OCI-LY1 (cell line): Measurements from ENCODE around the gene EDC4.

Source experiments
- H2AFZ ChIP-seq: fragments of 200-600 bp; sonication (generic), shearing (Covaris generic); 2 replicates; pipeline ENCODE4 v1.6.0; 2014; ENCODE audit warnings: antibody characterized with exemption, mild to moderate bottlenecking, low read length
- H3F3A ChIP-seq: fragments of 200-600 bp; sonication (generic), shearing (Covaris generic); 2 replicates; pipeline ENCODE4 v1.6.0; 2014; ENCODE audit warnings: mild to moderate bottlenecking, antibody characterized with exemption, low read length, moderate library complexity; ENCODE audit not compliant: insufficient read depth
- H3K27ac ChIP-seq: fragments of 200-600 bp; sonication (generic); 2 replicates; pipeline ENCODE4 v1.5.1; 2014; ENCODE audit warnings: low read length, mixed run types, mild to moderate bottlenecking, low read depth; ENCODE audit not compliant: poor library complexity, severe bottlenecking
- H3K27me3 ChIP-seq: fragments of 200-600 bp; sonication (generic); 2 replicates; pipeline ENCODE4 v1.6.0; 2014; ENCODE audit warnings: antibody characterized with exemption, mild to moderate bottlenecking, low read length, moderate library complexity; ENCODE audit not compliant: insufficient read depth
- H3K36me3 ChIP-seq: fragments of 200-600 bp; sonication (generic); 2 replicates; pipeline ENCODE4 v1.6.1; 2014; ENCODE audit warnings: mild to moderate bottlenecking, antibody characterized with exemption, low read length, moderate library complexity, mixed read lengths; ENCODE audit not compliant: insufficient read depth
- H3K4me1 ChIP-seq: fragments of 200-600 bp; sonication (generic); 2 replicates; pipeline ENCODE4 v1.5.1; 2014; ENCODE audit warnings: mild to moderate bottlenecking, low read length, moderate library complexity; ENCODE audit not compliant: insufficient read depth, severe bottlenecking
- H3K4me2 ChIP-seq: fragments of 200-600 bp; sonication (generic), shearing (Covaris generic); 2 replicates; pipeline ENCODE4 v1.6.1; 2014; ENCODE audit warnings: low read length
- H3K4me3 ChIP-seq: fragments of 200-600 bp; sonication (generic); 2 replicates; pipeline ENCODE4 v1.5.1; 2014; ENCODE audit warnings: low read length, low read depth, mild to moderate bottlenecking, mixed read lengths; ENCODE audit not compliant: poor library complexity, severe bottlenecking
- H3K79me2 ChIP-seq: fragments of 200-600 bp; shearing (Covaris generic); 2 replicates; pipeline ENCODE4 v1.6.1; 2016; ENCODE audit warnings: mixed run types, low read length, mixed read lengths; ENCODE audit not compliant: insufficient read depth
- H3K9ac ChIP-seq: fragments of 200-600 bp; sonication (generic), shearing (Covaris generic); 2 replicates; pipeline ENCODE4 v1.6.1; 2014; ENCODE audit warnings: mild to moderate bottlenecking, low read length, mixed read lengths
- H3K9me2 ChIP-seq: fragments of 200-600 bp; sonication (generic), shearing (Covaris generic); 2 replicates; pipeline ENCODE4 v1.6.1; 2014; ENCODE audit warnings: low read depth, mild to moderate bottlenecking, low read length, mixed read lengths
- H3K9me3 ChIP-seq: fragments of 200-600 bp; shearing (Covaris generic); 2 replicates; pipeline ENCODE4 v1.6.1; 2014; ENCODE audit warnings: low read length, mixed read lengths
- H4K20me1 ChIP-seq: fragments of 200-600 bp; sonication (generic), shearing (Covaris generic); 2 replicates; pipeline ENCODE4 v1.6.0; 2016; ENCODE audit warnings: mild to moderate bottlenecking, low read length; ENCODE audit not compliant: insufficient read depth
- CTCF ChIP-seq: fragments of 200-600 bp; sonication (generic), shearing (Covaris generic); IDR thresholded peaks from 2 replicates; pipeline ENCODE4 v1.5.1; 2017; ENCODE audit warnings: mild to moderate bottlenecking, antibody characterized with exemption, low read length, moderate library complexity, mixed read lengths
- EZH2 ChIP-seq: fragments of 200-600 bp; sonication (generic), shearing (Covaris generic); IDR thresholded peaks from 2 replicates; pipeline ENCODE4 v1.8.0; 2017; ENCODE audit warnings: borderline replicate concordance, mixed run types, mild to moderate bottlenecking, antibody characterized with exemption, low read length, moderate library complexity, mixed read lengths

Gene EDC4

GRCh38 chr16:67853670-67854069 lies 19.2 kb upstream of the EDC4 start:
- Histone ChIP-seq H3K27me3 (no peaks in the 10 kb centered on the region), H3K9ac (no peak overlapping the region), H3K4me2 (no peak overlapping the region), H2AFZ (no peak overlapping the region), H3K27ac (no peak overlapping the region), H4K20me1 (no peaks in the 10 kb centered on the region), H3K4me3 (no peak overlapping the region), H3K9me3 (no peaks in the 10 kb centered on the region), H3K79me2 (peaks cover 74% of the 10 kb centered on the region), H3F3A (no peaks in the 10 kb centered on the region), H3K4me1 (no peaks in the 10 kb centered on the region), H3K36me3 (peaks cover 6% of the 10 kb centered on the region), H3K9me2 (no peaks in the 10 kb centered on the region)
- no peak for TF ChIP-seq EZH2
- no peak for TF ChIP-seq CTCF

- Histone ChIP-seq H3K4me1 (no peaks in the 10 kb centered on the region), H3K27ac (no peak overlapping the region), H3K27me3 (no peaks in the 10 kb centered on the region)
These were observed 17.1 kb upstream of the EDC4 start for GRCh38 chr16:67855789-67856188.

GRCh38 chr16:67856927-67857546 lies 15.8 kb upstream of the EDC4 start:
- TF ChIP-seq EZH2 = no peak
- no peak for TF ChIP-seq CTCF
- no peak overlapping the region for H3K4me3 ChIP-seq
- no peaks in the 10 kb centered on the region for H3K9me3 ChIP-seq
- H3K36me3 ChIP-seq = peaks cover 19% of the 10 kb centered on the region; the same call in 1 of the 2 replicates
- no peak overlapping the region for H3K27ac ChIP-seq
- no peaks in the 10 kb centered on the region for H3K4me1 ChIP-seq
- H3K9me2 ChIP-seq = no peaks in the 10 kb centered on the region
- H3K79me2 ChIP-seq = peaks cover 80% of the 10 kb centered on the region
- no peak overlapping the region for H2AFZ ChIP-seq
- H3F3A ChIP-seq = no peaks in the 10 kb centered on the region
- no peaks in the 10 kb centered on the region for H3K27me3 ChIP-seq
- no peaks in the 10 kb centered on the region for H4K20me1 ChIP-seq
- no peak overlapping the region for H3K9ac ChIP-seq
- no peak overlapping the region for H3K4me2 ChIP-seq

More at GRCh38 chr16:67855789-67856188, 17.1 kb upstream of the EDC4 start:
- Histone ChIP-seq H3K4me3 (no peak overlapping the region), H3K79me2 (peaks cover 72% of the 10 kb centered on the region), H3K36me3 (peaks cover 8% of the 10 kb centered on the region; the same call in 1 of the 2 replicates), H3K9ac (no peak overlapping the region), H3F3A (no peaks in the 10 kb centered on the region), H3K9me3 (no peaks in the 10 kb centered on the region), H3K4me2 (no peak overlapping the region), H3K9me2 (no peaks in the 10 kb centered on the region), H4K20me1 (no peaks in the 10 kb centered on the region), H2AFZ (no peak overlapping the region)
- no peak for TF ChIP-seq EZH2
- TF ChIP-seq CTCF = no peak
